Ishikawa (cell line): ENCODE measurements around the gene SLC6A3.

Experiments used
- CREB1 ChIP-seq: IDR thresholded peaks from 2 replicates; pipeline ENCODE4 v1.6.1; 2012; ENCODE audit warnings: low read depth
- RAD21 ChIP-seq: IDR thresholded peaks from 2 replicates; pipeline ENCODE4 v1.6.1; 2012; ENCODE audit warnings: low read depth
- TF ChIP-seq, protein P1 (sequence below): IDR thresholded peaks from 2 replicates; pipeline ENCODE4 v1.6.1; 2012

DNA sequence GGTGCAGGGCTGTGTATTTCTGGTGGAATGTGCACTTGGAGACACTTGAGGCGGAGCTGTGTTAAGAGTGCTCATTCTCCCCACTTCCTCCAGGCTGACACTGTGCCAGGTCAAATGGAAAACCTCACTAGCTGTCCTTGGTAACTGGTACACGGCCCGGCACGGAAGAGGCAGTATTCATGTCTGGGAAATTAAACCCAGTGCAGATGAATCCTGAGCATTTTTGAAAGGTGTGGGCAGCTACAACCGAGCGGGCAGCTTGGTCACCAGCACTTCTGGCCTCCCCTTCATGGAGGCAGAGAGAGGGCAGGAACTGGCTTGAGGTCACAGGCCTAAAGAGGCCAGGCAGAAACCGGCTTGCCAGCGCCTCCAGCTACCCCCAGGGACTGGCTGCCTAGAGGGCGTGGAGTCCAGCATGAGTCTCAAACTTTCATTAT is 101.9 kb downstream of the SLC6A3 start:
- TF ChIP-seq CREB1 (no peak), RAD21 (no peak)
- TF ChIP-seq, protein P1, sequence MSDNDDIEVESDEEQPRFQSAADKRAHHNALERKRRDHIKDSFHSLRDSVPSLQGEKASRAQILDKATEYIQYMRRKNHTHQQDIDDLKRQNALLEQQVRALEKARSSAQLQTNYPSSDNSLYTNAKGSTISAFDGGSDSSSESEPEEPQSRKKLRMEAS = no peak
